Adrenal gland (tissue), 5 donors: Measurements from ENCODE around the gene MTMR12.

Source experiments
- POLR2A ChIP-seq, 2 donors: fragments of 450-650 bp; IDR thresholded peaks; one replicate each; pipeline ENCODE4 v1.6.1; 2017; ENCODE audit warnings: antibody characterized with exemption in 2 of 2, mild to moderate bottlenecking in 2 of 2, moderate library complexity in 1 of 2
- TF ChIP-seq, protein P1 (sequence below), 6 experiments: fragments of 450-650 bp in 4 of 6; fragments of 200-600 bp in 2 of 6; sonication (generic) in 1 of 6; IDR thresholded peaks; 1 replicate in 5 of 6; 2 replicates in 1 of 6; pipeline versions ENCODE4 v1.5.1 to v1.8.0; 2016 to 2021; ENCODE audit warnings: antibody characterized with exemption in 6 of 6, mild to moderate bottlenecking in 2 of 6, moderate library complexity in 1 of 6
- donor health status: DM: no; HTN: no; CAD: no.

DNA sequence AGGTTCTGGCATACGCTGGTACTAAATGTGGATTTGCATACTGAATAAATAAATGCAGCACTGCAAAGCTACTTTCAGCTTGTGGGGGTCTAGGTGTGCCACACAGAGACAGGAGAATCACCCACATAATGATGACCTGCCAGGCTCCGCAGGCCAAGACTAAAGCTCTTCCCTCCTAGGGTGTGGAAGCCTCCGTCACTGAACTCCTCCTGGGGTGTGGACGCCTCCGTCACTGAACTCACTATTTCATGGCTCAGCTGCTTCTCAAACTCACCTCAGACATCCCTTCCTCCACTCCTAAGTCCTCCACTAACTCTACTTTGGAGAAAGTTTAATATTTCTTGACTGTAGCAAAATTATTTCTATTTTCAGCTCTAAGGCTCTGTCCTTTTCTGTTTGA is 73.4 kb downstream of the MTMR12 start:
- TF ChIP-seq, protein P1, sequence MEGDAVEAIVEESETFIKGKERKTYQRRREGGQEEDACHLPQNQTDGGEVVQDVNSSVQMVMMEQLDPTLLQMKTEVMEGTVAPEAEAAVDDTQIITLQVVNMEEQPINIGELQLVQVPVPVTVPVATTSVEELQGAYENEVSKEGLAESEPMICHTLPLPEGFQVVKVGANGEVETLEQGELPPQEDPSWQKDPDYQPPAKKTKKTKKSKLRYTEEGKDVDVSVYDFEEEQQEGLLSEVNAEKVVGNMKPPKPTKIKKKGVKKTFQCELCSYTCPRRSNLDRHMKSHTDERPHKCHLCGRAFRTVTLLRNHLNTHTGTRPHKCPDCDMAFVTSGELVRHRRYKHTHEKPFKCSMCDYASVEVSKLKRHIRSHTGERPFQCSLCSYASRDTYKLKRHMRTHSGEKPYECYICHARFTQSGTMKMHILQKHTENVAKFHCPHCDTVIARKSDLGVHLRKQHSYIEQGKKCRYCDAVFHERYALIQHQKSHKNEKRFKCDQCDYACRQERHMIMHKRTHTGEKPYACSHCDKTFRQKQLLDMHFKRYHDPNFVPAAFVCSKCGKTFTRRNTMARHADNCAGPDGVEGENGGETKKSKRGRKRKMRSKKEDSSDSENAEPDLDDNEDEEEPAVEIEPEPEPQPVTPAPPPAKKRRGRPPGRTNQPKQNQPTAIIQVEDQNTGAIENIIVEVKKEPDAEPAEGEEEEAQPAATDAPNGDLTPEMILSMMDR (IDR thresholded peaks at IDR 0.05) = no peak
- no peak for TF ChIP-seq POLR2A (IDR thresholded peaks at IDR 0.05)
